H9 (cell line): ENCODE measurements around the gene DNAH8. TPM values are rescaled to one million over a fixed set of nuclear protein-coding genes. Genes with fewer than 3 reads are reported as not detected.

Experiments used
- DNase-seq: peaks from one replicate; pipeline ENCODE4 v3.0.0-alpha.2; 2017
- H2AFZ ChIP-seq: one replicate; pipeline ENCODE4 v1.6.1; 2013; ENCODE audit warnings: mild to moderate bottlenecking, low read length, control low read depth, moderate library complexity
- H2AK5ac ChIP-seq: 2 replicates; pipeline ENCODE4 v1.6.1; 2013; ENCODE audit warnings: low read length, control low read depth, mixed read lengths; ENCODE audit not compliant: insufficient read length
- H2BK120ac ChIP-seq: one replicate; pipeline ENCODE4 v1.6.1; 2013; ENCODE audit warnings: low read depth, mild to moderate bottlenecking, low read length, control low read depth, inconsistent platforms; ENCODE audit not compliant: poor library complexity, severe bottlenecking
- H2BK12ac ChIP-seq: 2 replicates; pipeline ENCODE4 v1.6.1; 2013; ENCODE audit warnings: low read length, control low read depth, mixed read lengths, low read depth; ENCODE audit not compliant: insufficient read length
- H2BK15ac ChIP-seq: 2 replicates; pipeline ENCODE4 v1.6.1; 2013; ENCODE audit warnings: low read depth, low read length, control low read depth
- H2BK20ac ChIP-seq: one replicate; pipeline ENCODE4 v1.6.1; 2013; ENCODE audit warnings: low read depth, mild to moderate bottlenecking, low read length, control low read depth, inconsistent platforms; ENCODE audit not compliant: poor library complexity, severe bottlenecking
- H2BK5ac ChIP-seq: 2 replicates; pipeline ENCODE4 v1.6.1; 2013; ENCODE audit warnings: low read length, control low read depth, mixed read lengths; ENCODE audit not compliant: insufficient read length
- H3K14ac ChIP-seq: 2 replicates; pipeline ENCODE4 v1.6.1; 2013; ENCODE audit warnings: low read length, control low read depth; ENCODE audit not compliant: insufficient read depth
- H3K18ac ChIP-seq: 2 replicates; pipeline ENCODE4 v1.6.1; 2013; ENCODE audit warnings: low read depth, mild to moderate bottlenecking, mixed read lengths, low read length, control low read depth; ENCODE audit not compliant: insufficient read length
- H3K23ac ChIP-seq: 2 replicates; pipeline ENCODE4 v1.6.1; 2013; ENCODE audit warnings: low read length, control low read depth, mixed read lengths, low read depth; ENCODE audit not compliant: insufficient read length
- H3K23me2 ChIP-seq: 2 replicates; pipeline ENCODE4 v1.6.1; 2013; ENCODE audit warnings: low read depth, mild to moderate bottlenecking, mixed read lengths, low read length, control low read depth; ENCODE audit not compliant: insufficient read length, poor library complexity, severe bottlenecking
- H3K27ac ChIP-seq: 2 replicates; pipeline ENCODE4 v1.5.1; 2013; ENCODE audit warnings: low read length, control low read depth, mixed read lengths, low read depth; ENCODE audit not compliant: insufficient read length
- H3K27me3 ChIP-seq: 2 replicates; pipeline ENCODE4 v1.6.1; 2013; ENCODE audit warnings: low read length, control low read depth, inconsistent platforms; ENCODE audit not compliant: insufficient read depth
- H3K4ac ChIP-seq: 2 replicates; pipeline ENCODE4 v1.6.1; 2013; ENCODE audit warnings: low read depth, mild to moderate bottlenecking, control low read depth, inconsistent platforms, low read length, moderate library complexity
- H3K4me1 ChIP-seq: 2 replicates; pipeline ENCODE4 v1.6.1; 2013; ENCODE audit warnings: low read length, control low read depth, inconsistent platforms; ENCODE audit not compliant: insufficient read depth
- H3K4me2 ChIP-seq: 2 replicates; pipeline ENCODE4 v1.6.1; 2013; ENCODE audit warnings: low read length, control low read depth, mixed read lengths; ENCODE audit not compliant: insufficient read length, insufficient read depth
- H3K56ac ChIP-seq: 2 replicates; pipeline ENCODE4 v1.6.1; 2013; ENCODE audit warnings: low read depth, mild to moderate bottlenecking, mixed read lengths, low read length, control low read depth; ENCODE audit not compliant: insufficient read length
- H3K79me1 ChIP-seq: 2 replicates; pipeline ENCODE4 v1.6.1; 2013; ENCODE audit warnings: low read depth, mild to moderate bottlenecking, moderate library complexity, low read length, control low read depth, inconsistent platforms; ENCODE audit not compliant: insufficient read depth, poor library complexity, severe bottlenecking
- H3K79me2 ChIP-seq: 2 replicates; pipeline ENCODE4 v1.6.1; 2013; ENCODE audit warnings: low read length, control low read depth, inconsistent platforms; ENCODE audit not compliant: insufficient read depth
- H3K9ac ChIP-seq: 2 replicates; pipeline ENCODE4 v1.6.1; 2013; ENCODE audit warnings: low read length, control low read depth, mixed read lengths; ENCODE audit not compliant: insufficient read length; ENCODE audit errors: extremely low read depth
- H3K9me3 ChIP-seq: one replicate; pipeline ENCODE4 v1.6.1; 2013; ENCODE audit warnings: low read depth, low read length, inconsistent platforms; ENCODE audit not compliant: control insufficient read depth
- H3T11ph ChIP-seq: one replicate; pipeline ENCODE4 v1.6.1; 2013; ENCODE audit warnings: mild to moderate bottlenecking, low read length, control low read depth, inconsistent platforms
- H4K20me1 ChIP-seq: one replicate; pipeline ENCODE4 v1.6.1; 2013; ENCODE audit not compliant: control insufficient read depth, insufficient read length, insufficient read depth
- H4K5ac ChIP-seq: 2 replicates; pipeline ENCODE4 v1.6.1; 2013; ENCODE audit warnings: low read depth, mild to moderate bottlenecking, mixed read lengths, low read length, control low read depth; ENCODE audit not compliant: insufficient read length
- H4K8ac ChIP-seq: replicated peaks from 2 replicates; pipeline ENCODE4 v1.6.1; 2013; ENCODE audit warnings: low read length, control low read depth, mixed read lengths, low read depth; ENCODE audit not compliant: insufficient read length
- H4K91ac ChIP-seq: 2 replicates; pipeline ENCODE4 v1.6.1; 2013; ENCODE audit warnings: low read depth, mild to moderate bottlenecking, moderate library complexity, mixed read lengths, low read length, control low read depth; ENCODE audit not compliant: insufficient read length
- H3K27ac Mint-ChIP-seq, 3 experiments: 2 replicates in 2 of 3; 3 replicates in 1 of 3; pipeline ENCODE4 v1.8.0; 2020 to 2021; ENCODE audit warnings: mixed read lengths in 3 of 3, mild to moderate bottlenecking in 1 of 3, moderate library complexity in 1 of 3
- H3K27me3 Mint-ChIP-seq: 2 replicates; pipeline ENCODE4 v1.8.0; 2021; ENCODE audit warnings: low read depth, mild to moderate bottlenecking, moderate library complexity, mixed read lengths
- H3K36me3 Mint-ChIP-seq, 3 experiments: 2 replicates in 2 of 3; 3 replicates in 1 of 3; pipeline ENCODE4 v1.8.0; 2020 to 2021; ENCODE audit warnings: low read depth in 3 of 3, mixed read lengths in 3 of 3; ENCODE audit not compliant: insufficient read depth in 1 of 3
- H3K4me1 Mint-ChIP-seq, 2 experiments: 2 replicates each; pipeline ENCODE4 v1.8.0; 2020; ENCODE audit warnings: mixed read lengths in 2 of 2
- H3K4me3 Mint-ChIP-seq, 2 experiments: 2 replicates in 1 of 2; 3 replicates in 1 of 2; pipeline ENCODE4 v1.8.0; 2020 to 2021; ENCODE audit warnings: mild to moderate bottlenecking in 2 of 2, mixed read lengths in 2 of 2, moderate library complexity in 1 of 2
- H3K9me3 Mint-ChIP-seq, 2 experiments: 2 replicates in 1 of 2; 3 replicates in 1 of 2; pipeline ENCODE4 v1.8.0; 2020; ENCODE audit warnings: mild to moderate bottlenecking in 2 of 2, mixed read lengths in 2 of 2, moderate library complexity in 1 of 2
- WGBS: extraction: QIAGEN DNeasy Blood & Tissue Kit; methylation state at CpG from one replicate; pipeline ENCODE4 v1.1.7; 2013; ENCODE audit warnings: missing lambda C conversion rate, low lambda C conversion rate, mixed read lengths; ENCODE audit not compliant: insufficient read length; ENCODE audit errors: extremely low coverage; 5-methylcytosine and 5-hydroxymethylcytosine counted together
- total RNA-seq: library from RNA; stranded (reverse); gene quantifications from 2 replicates; pipeline ENCODE4 v1.2.1, GENCODE V29; 2021
- TF ChIP-seq, protein P1 (sequence below): fragments of 200-600 bp; sonication (generic); conservative IDR thresholded peaks from 3 replicates; pipeline ENCODE4 v1.8.0; 2021; ENCODE audit warnings: antibody characterized with exemption, mild to moderate bottlenecking

The DNAH8 gene
- total RNA-seq, 1 experiment from 2014 or later, result not detected

GRCh38 chr6:38708496-38708895, 6.6 kb upstream of the DNAH8 start:
- Histone ChIP-seq H4K91ac (no peak overlapping the region), H3K9me3 (no peaks in the 10 kb centered on the region), H2BK5ac (no peak overlapping the region), H3K14ac (no peak overlapping the region), H3K23ac (no peak overlapping the region), H3K4me1 (no peaks in the 10 kb centered on the region), H3K18ac (no peak overlapping the region), H3K4ac (no peak overlapping the region), H3K27ac (no peak overlapping the region), H3K23me2 (no peaks in the 10 kb centered on the region), H3K27me3 (no peaks in the 10 kb centered on the region), H2BK20ac (no peak overlapping the region), H3K79me1 (no peaks in the 10 kb centered on the region), H2AFZ (no peak overlapping the region), H3K4me2 (no peak overlapping the region), H2AK5ac (no peak overlapping the region), H4K5ac (no peak overlapping the region), H2BK12ac (no peak overlapping the region), H4K8ac (no peak overlapping the region), H3K56ac (no peak overlapping the region), H2BK120ac (no peak overlapping the region), H2BK15ac (no peak overlapping the region), H3T11ph (no peak overlapping the region), H3K9ac (no peak overlapping the region), H3K79me2 (no peaks in the 10 kb centered on the region), H4K20me1 (no peaks in the 10 kb centered on the region)
- peaks cover 0 to 12% (median 9%) of the 10 kb centered on the region in 3 experiments; a peak in 4 of 7 replicates for H3K36me3 Mint-ChIP-seq
- no peak for DNase-seq
- TF ChIP-seq, protein P1, sequence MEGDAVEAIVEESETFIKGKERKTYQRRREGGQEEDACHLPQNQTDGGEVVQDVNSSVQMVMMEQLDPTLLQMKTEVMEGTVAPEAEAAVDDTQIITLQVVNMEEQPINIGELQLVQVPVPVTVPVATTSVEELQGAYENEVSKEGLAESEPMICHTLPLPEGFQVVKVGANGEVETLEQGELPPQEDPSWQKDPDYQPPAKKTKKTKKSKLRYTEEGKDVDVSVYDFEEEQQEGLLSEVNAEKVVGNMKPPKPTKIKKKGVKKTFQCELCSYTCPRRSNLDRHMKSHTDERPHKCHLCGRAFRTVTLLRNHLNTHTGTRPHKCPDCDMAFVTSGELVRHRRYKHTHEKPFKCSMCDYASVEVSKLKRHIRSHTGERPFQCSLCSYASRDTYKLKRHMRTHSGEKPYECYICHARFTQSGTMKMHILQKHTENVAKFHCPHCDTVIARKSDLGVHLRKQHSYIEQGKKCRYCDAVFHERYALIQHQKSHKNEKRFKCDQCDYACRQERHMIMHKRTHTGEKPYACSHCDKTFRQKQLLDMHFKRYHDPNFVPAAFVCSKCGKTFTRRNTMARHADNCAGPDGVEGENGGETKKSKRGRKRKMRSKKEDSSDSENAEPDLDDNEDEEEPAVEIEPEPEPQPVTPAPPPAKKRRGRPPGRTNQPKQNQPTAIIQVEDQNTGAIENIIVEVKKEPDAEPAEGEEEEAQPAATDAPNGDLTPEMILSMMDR, result no peak
- peaks cover 13% of the 10 kb centered on the region for H3K27me3 Mint-ChIP-seq
- H3K4me3 Mint-ChIP-seq, result no peak overlapping the region
- peaks cover 0 to 13% of the 10 kb centered on the region in 2 experiments; a peak in 4 of 5 replicates for H3K9me3 Mint-ChIP-seq
- no peak overlapping the region for H3K27ac Mint-ChIP-seq
- WGBS, result no CpG with 5 or more reads among the region's 2 CpGs
- H3K4me1 Mint-ChIP-seq, result peaks cover under 1 to 1% of the 10 kb centered on the region in 2 experiments; a peak in 2 of 4 replicates
